Measurements from ENCODE around the gene RAB9B.

Gene RAB9B

GRCh38 chrX:103811858-103812257 lies 20.2 kb downstream of the RAB9B start:
- TF ChIP-seq CTCF (IDR thresholded peaks at IDR 0.05; ENCODE audit: extremely low read depth, missing control alignments): no peak
- no peak for DNase-seq (ENCODE audit: low spot score)

GRCh38 chrX:103806862-103807474 lies 25.1 kb downstream of the RAB9B start:
- TF ChIP-seq CTCF (IDR thresholded peaks at IDR 0.05; ENCODE audit: extremely low read depth, missing control alignments): no peak
- DNase-seq (ENCODE audit: low spot score): no peak

GRCh38 chrX:103805860-103806259 lies 26.2 kb downstream of the RAB9B start:
- no peak for TF ChIP-seq CTCF (IDR thresholded peaks at IDR 0.05; ENCODE audit: extremely low read depth, missing control alignments)
- DNase-seq (ENCODE audit: low spot score): no peak

- DNase-seq (ENCODE audit: low spot score): no peak
- no peak for TF ChIP-seq CTCF (IDR thresholded peaks at IDR 0.05; ENCODE audit: extremely low read depth, missing control alignments)
These were observed 31.7 kb downstream of the RAB9B start for GRCh38 chrX:103800318-103800717.

GRCh38 chrX:103797691-103798090 lies 34.4 kb downstream of the RAB9B start:
- no peak for TF ChIP-seq CTCF (IDR thresholded peaks at IDR 0.05; ENCODE audit: extremely low read depth, missing control alignments)

GRCh38 chrX:103794119-103794518 lies 37.9 kb downstream of the RAB9B start:
- DNase-seq (ENCODE audit: low spot score): no peak

More at GRCh38 chrX:103797691-103798090, 34.4 kb downstream of the RAB9B start:
- DNase-seq (ENCODE audit: low spot score): no peak

GRCh38 chrX:103793545-103793940 lies 38.5 kb downstream of the RAB9B start:
- no peak for TF ChIP-seq CTCF (IDR thresholded peaks at IDR 0.05; ENCODE audit: extremely low read depth, missing control alignments)
- DNase-seq (ENCODE audit: low spot score): no peak

More at GRCh38 chrX:103794119-103794518, 37.9 kb downstream of the RAB9B start:
- no peak for TF ChIP-seq CTCF (IDR thresholded peaks at IDR 0.05; ENCODE audit: extremely low read depth, missing control alignments)

All from GM20000 (cell line).